ENCODE measurements around the gene TMEM217.

- TF ChIP-seq, protein P1, sequence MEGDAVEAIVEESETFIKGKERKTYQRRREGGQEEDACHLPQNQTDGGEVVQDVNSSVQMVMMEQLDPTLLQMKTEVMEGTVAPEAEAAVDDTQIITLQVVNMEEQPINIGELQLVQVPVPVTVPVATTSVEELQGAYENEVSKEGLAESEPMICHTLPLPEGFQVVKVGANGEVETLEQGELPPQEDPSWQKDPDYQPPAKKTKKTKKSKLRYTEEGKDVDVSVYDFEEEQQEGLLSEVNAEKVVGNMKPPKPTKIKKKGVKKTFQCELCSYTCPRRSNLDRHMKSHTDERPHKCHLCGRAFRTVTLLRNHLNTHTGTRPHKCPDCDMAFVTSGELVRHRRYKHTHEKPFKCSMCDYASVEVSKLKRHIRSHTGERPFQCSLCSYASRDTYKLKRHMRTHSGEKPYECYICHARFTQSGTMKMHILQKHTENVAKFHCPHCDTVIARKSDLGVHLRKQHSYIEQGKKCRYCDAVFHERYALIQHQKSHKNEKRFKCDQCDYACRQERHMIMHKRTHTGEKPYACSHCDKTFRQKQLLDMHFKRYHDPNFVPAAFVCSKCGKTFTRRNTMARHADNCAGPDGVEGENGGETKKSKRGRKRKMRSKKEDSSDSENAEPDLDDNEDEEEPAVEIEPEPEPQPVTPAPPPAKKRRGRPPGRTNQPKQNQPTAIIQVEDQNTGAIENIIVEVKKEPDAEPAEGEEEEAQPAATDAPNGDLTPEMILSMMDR (IDR thresholded peaks at IDR 0.05), result no peak
- TF ChIP-seq EZH2 (IDR thresholded peaks at IDR 0.05; ENCODE audit: borderline replicate concordance, insufficient read depth, low read depth, low read length, poor library complexity, severe bottlenecking), result no peak
Measured at GRCh38 chr6:37259191-37259590, 1.2 kb upstream of the TMEM217 start.

Data from B cell (primary cell).